ENCODE measurements around the gene WNT8A.

- TF ChIP-seq YY1 (IDR thresholded peaks at IDR 0.05; ENCODE audit: insufficient read depth, insufficient read length) (no peak), SUZ12 (IDR thresholded peaks at IDR 0.05; ENCODE audit: extremely low read depth, insufficient read depth, insufficient read length) (no peak), ZNF274 (IDR thresholded peaks at IDR 0.05; ENCODE audit: low read depth, low read length) (no peak)
Measured at GRCh38 chr5:138065102-138065501, 18.7 kb upstream of the WNT8A start.

All from NT2/D1 (cell line).